Measurements from ENCODE around the gene TAF4. TPM values are rescaled to one million over a fixed set of nuclear protein-coding genes. Genes with fewer than 3 reads are reported as not detected.

TAF4 gene
- total and polyA plus RNA-seq, 2 of the 13 experiments (the other 11 are each of a cell fraction or from before 2014, with no cell fraction given) = 5.9 to 12.0 TPM

DNA sequence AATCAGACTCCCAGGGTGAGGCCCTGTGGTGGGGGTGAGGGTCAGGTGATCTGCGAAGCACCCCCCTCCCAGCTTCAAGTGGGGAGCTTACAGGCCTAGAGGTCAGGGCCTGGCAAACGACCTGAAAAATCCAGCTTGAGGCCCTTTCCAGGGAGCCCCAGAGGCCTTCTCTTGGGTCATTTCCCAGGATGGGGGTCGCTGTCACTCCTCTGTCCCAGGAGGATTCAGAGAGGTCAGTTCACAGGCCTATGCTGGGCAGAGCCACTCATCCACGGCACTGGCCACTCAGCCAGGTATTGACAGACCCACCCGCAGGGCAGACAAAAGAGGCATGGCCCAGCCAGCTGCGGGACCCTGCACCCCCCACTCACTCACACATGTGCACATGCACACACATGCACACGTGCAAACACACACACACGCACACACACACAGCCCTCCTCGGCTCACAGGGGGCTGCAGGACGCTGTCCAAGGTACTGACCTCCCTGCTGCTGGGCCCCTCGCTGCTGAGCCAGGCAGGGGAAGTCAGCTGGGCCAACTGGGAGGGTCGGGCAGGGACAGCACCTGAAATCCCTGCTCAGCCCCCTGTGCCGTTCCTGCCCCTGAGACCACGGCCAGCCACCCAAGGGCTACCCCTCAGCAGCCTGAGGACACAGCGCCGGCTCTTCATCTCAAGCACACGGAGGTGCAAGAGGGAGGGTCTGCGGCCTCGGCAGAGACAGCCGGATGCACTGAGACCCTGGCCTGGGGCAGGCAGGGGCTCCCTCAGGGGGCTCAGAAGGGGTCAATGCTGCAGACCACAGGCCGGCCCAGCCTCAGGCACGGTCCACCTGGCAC lies 113.8 kb downstream of the TAF4 start (continued):
- TF ChIP-seq IKZF4 (CRISPR knock-in tag; IDR thresholded peaks at IDR 0.05; ENCODE audit: borderline replicate concordance, low read depth, not compliant biosample characterization) (peak; percentile 99), JUND (CRISPR knock-in tag; IDR thresholded peaks at IDR 0.05) (peak; percentile 80; the same call in 1 of the 2 replicates), ZNF136 (CRISPR knock-in tag; IDR thresholded peaks at IDR 0.05; ENCODE audit: low read depth) (0 out of 2 replicates have a peak, but pooled peaks have one; percentile 74), ZNF547 (CRISPR knock-in tag; IDR thresholded peaks at IDR 0.05) (peak; percentile 97), GATAD1 (CRISPR knock-in tag; IDR thresholded peaks at IDR 0.05) (peak; percentile 82), SKI (IDR thresholded peaks at IDR 0.05; ENCODE audit: partially characterized antibody) (no peak), SUZ12 (IDR thresholded peaks at IDR 0.05; ENCODE audit: low read depth, low read length) (no peak), NCOR1 (IDR thresholded peaks at IDR 0.05; ENCODE audit: borderline replicate concordance, low read length) (no peak), NONO (IDR thresholded peaks at IDR 0.05) (no peak), NONO (CRISPR knock-in tag; conservative IDR thresholded peaks at IDR 0.05) (no peak), ATF1 (CRISPR knock-in tag; IDR thresholded peaks at IDR 0.05) (no peak), ZSCAN30 (CRISPR knock-in tag; IDR thresholded peaks at IDR 0.05) (peak; percentile 62; the same call in 1 of the 2 replicates), PRMT3 (CRISPR knock-in tag; IDR thresholded peaks at IDR 0.05; ENCODE audit: borderline replicate concordance, low read depth) (peak; percentile 88; the same call in 1 of the 2 replicates), KMT2A (CRISPR knock-in tag; IDR thresholded peaks at IDR 0.05) (peak; percentile 70; the same call in 1 of the 2 replicates), ZNF337 (CRISPR knock-in tag; IDR thresholded peaks at IDR 0.05; ENCODE audit: borderline replicate concordance, low read depth) (peak; percentile 92; the same call in 1 of the 2 replicates), ETV6 (CRISPR knock-in tag; conservative IDR thresholded peaks at IDR 0.05) (peak; percentile 97), ZNF605 (CRISPR knock-in tag; IDR thresholded peaks at IDR 0.05) (peak; percentile 96), ZNF331 (CRISPR knock-in tag; IDR thresholded peaks at IDR 0.05) (peak; percentile 96), ZNF839 (CRISPR knock-in tag; IDR thresholded peaks at IDR 0.05; ENCODE audit: borderline replicate concordance) (peak; percentile 92; the same call in 1 of the 2 replicates), AGO2 (optimal IDR thresholded peaks at IDR 0.05; ENCODE audit: low read depth, low read length) (peak; percentile 45), ZNF207 (IDR thresholded peaks at IDR 0.05; ENCODE audit: borderline replicate concordance) (no peak), NR1H2 (CRISPR knock-in tag; IDR thresholded peaks at IDR 0.05; ENCODE audit: borderline replicate concordance, low read depth) (peak; percentile 96), DPF2 (CRISPR knock-in tag; IDR thresholded peaks at IDR 0.05; ENCODE audit: borderline replicate concordance, low read depth) (no peak), CCAR2 (optimal IDR thresholded peaks at IDR 0.05; ENCODE audit: low read depth, low read length) (no peak), JDP2 (CRISPR knock-in tag; IDR thresholded peaks at IDR 0.05; ENCODE audit: borderline replicate concordance) (peak; percentile 93; the same call in 1 of the 2 replicates), KDM1A (CRISPR knock-in tag; IDR thresholded peaks at IDR 0.05) (0 out of 2 replicates have a peak, but pooled peaks have one; percentile 51), MED8 (CRISPR knock-in tag; IDR thresholded peaks at IDR 0.05; ENCODE audit: insufficient replicate concordance) (no peak), ZNF292 (CRISPR knock-in tag; IDR thresholded peaks at IDR 0.05; ENCODE audit: borderline replicate concordance, low read depth) (peak; percentile 81; the same call in 1 of the 2 replicates), KDM5A (IDR thresholded peaks at IDR 0.05; ENCODE audit: borderline replicate concordance, low read length) (no peak), JUN (CRISPR knock-in tag; IDR thresholded peaks at IDR 0.05) (peak; percentile 84; the same call in 1 of the 2 replicates)
- TF ChIP-seq, protein P1, sequence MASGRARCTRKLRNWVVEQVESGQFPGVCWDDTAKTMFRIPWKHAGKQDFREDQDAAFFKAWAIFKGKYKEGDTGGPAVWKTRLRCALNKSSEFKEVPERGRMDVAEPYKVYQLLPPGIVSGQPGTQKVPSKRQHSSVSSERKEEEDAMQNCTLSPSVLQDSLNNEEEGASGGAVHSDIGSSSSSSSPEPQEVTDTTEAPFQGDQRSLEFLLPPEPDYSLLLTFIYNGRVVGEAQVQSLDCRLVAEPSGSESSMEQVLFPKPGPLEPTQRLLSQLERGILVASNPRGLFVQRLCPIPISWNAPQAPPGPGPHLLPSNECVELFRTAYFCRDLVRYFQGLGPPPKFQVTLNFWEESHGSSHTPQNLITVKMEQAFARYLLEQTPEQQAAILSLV (CRISPR knock-in tag; IDR thresholded peaks at IDR 0.05; ENCODE audit: borderline replicate concordance) = peak; percentile 98

All from HepG2 (cell line).